Activated CD4-positive, alpha-beta T cell treated with anti-CD3 and anti-CD28 coated beads, Interleukin-2, amount 50 U/mL, for 4 hours (primary cell): Measurements from ENCODE around the gene FAM174B.
"Not testable (repeated sequence)": the region's sequence is repeated elsewhere in the genome, so short reads cannot be mapped to it uniquely, and the experiment has no call there.

Source experiments
- DNase-seq, 2 experiments: peaks; one replicate each; pipeline ENCODE4 v3.0.0-alpha.2; 2020

FAM174B gene

DNA sequence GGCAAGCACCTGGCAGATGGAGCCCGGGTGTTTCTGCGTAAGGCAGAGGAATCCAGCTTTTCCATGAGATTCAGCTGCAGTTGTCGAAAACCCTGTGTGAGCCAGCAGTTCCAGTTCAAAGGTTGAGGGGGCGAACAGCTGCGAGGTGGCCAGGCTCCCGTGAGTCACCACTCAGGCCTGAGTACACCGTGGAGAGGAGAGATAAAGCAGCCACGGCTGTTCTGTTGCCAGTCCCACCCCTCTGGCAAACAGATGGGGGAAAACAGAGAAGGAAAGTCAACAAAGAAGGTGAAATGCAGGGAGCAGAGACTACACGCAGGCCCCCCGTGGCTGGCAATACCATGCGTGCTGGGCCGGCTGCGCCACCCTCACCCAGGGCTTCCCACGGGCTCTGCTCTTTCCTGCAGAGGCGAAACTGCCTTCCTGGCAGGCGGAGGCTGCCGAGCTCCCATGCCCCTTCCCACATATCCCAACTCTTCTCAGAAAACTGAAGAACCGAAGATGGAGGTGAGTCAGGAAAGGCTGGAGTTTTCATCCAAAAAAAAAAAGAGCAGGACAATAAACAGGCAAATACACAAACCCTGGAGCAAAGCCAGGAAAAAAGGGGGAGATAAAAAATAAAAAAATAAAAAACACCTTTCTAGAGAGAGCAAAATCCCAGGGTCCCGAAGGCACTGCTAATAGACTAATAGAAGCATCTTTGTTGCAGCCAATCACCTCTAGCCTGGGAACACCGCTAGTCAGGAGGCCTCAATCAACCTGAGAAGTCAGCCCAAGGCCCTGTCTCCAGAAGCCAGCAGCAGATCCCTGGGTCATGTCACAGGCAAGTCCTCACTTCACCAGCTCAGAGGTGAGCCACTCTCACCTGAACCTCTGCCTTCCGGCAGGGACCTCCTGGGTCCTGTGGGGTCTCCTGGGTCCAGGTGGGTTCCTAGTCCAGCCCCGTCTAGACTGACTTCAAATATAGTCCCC, 37.7 kb downstream of the FAM174B start:
- DNase-seq = no peak

DNA sequence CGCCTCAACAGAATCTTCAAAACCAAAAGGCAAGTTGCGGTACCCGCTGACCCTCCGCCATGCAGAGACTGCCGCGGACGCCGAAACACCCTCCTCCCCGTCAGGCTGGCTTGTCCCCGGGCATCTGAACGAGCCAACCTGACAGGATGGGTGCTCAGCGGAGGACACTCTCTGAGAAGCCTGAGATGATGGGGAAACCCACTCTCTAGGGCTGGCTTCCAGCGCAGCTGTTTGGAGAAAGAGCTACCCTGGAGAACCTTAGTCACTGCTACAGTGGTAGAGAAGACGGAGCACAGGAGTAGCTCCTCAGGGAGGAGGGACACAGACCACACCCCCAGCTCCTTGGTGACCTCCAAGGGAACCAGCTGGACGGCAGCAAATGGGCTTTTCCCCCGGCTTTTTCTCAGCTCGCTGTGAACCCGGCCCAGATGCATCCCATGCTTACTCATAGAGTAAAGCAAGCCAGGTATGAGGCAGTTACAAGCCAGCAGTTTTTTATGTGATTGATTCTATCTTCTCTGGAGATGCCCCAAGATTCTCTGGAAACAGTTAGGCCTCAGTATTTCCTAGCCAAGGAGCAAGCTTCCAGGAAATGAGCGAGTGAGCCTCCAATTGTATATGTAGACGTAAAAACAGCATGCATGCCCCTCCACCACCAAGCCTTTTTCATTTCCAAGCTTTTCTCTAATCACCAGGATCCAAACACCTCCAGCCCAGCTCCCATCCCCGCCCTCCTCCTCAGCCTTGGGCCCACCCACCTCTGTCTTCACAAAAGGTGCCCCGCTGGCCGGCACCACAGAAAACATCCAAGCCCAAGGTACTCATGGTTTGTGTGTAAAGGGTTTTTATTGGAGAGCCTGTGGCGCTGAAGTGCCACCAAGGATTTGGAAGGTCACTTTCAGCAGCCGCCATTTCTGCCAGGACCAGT, 38.7 kb downstream of the FAM174B start:
- no peak for DNase-seq

DNA sequence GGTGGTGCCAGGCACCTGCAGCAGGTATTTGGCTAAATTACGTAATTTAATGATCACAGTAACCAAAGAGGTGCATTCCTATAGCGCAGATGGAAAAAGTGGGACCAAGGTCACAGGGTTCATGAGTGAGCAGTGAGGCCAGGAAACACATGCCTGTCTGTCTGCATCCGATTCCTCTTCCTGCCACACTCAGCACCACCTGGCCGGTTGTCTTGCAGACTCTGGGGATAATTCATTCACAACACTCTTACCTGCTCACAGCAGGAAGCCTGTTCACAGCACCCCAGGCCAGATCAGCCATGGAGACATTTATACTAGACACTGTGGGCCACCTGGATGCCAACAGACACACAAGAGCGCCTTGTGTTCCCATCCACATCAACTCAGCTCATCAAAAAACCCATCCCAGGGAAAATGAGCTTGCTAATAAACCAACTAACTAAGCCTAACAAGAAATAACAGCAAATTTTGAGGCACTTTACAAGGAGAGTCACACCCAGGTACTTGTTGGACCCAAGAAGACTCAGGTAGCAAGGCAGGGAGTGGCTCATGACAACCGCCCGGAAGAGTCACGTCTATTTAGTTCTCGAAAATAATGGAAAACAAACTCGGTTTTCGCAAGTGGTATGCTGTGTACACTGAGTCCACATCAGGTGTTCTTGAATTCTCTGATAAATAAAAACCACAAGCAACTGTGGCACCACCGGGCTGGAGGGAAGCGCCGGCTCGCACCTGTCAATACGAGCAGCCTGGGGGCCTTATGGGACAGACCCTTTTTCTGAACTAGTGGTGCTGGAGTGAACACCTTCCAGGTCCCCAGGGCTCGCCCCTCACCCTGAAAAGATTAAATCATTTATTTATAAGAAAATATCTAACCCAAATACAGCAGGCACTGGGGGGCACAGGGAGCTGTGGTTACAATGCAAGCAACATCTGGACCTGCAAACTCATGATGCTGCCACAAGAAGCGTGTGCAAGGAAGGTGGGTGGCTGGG, 40.5 kb downstream of the FAM174B start:
- DNase-seq = no peak

DNA sequence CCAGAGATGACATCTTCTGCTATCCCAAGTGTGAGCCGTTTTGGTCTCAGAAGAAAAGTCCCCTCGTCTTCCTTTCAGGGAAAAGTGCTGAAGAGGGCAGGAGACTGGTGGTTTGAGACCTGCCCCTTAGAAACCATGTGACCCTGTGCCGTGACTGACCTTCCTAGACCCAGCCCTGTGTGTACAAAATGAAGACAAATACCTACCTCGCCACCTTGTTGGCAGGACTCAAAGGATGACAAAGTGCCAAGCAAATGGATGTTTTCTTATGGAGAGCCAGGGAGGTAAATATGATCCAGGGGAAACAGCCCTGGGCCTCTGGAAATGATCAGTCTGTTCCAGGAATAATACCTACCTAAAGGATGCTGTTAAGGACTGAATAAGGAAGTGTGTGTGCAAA, 41.3 kb downstream of the FAM174B start:
- no peak for DNase-seq

DNA sequence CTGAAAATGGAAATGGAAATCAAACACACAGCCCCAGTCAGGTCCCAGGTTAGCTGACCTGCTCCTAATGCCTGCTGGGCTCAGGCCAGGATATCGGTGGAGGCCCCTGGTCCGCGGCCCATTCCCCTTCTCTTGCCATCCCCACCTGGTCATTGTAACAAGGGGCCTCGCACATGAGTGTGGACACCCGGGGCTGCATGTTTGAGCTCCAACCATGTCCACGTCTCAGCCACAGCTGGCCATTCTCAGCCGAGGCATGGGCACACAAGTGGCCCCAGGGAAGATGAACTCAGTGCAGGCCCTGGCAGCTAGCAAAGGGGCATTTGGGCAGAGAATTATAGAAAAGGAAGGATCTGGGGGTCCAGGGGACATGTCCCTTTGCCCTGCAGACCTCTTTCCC, 41.7 kb downstream of the FAM174B start:
- DNase-seq = no peak

DNA sequence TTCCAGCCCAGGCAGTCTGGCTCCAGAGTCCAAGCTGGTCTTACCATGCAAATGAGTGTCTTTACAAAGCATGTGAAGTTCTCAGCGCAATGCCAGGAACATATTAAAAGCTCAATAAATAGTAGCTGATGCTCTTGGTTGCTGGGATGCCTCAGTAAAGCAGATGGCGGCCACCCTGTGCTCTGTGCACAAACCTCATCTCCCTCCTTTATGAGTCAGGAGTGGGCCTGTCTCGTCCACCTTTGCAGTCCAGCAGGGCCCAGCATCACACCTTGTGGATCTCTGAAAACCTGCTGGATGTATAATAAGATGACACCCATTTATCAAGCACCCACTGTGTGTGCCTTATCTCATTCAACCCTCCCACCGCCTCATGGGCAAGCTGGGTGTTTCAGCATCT, 42.7 kb downstream of the FAM174B start:
- no peak for DNase-seq

DNA sequence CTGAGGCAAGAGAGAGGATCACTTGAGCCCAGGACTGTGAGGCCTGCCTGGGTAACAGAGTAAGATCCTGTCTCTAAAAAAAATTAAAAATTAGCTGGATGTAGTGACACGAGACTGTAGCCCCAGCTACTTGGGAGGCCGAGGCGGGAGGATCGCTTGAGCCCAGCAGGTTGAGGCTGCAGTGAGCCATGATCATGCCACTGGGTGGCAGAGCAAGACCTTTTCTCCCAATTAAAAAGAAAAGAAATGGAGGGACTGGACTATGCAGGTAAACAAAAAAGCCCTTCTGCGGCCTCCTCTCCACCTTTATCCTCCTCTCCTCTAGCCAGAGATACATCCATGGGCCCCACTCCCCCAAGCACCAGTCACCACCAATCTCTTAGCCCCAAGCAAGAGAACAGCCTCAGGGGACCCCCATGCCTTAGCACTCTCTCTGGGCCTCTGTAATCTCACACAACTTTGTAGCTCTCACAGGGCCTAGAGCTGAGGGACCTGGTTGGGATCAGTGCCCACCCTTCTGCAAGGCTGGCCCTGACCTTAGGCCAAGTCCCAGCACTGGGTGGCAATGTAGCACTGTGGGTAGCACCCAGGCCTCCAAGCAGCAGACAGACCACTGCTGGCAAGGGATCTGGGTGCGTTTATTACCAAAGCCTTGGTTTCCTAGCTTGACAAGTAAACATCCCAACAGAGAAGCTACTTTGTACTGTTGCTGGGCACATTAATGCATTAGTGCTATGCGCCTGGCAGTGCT, 43.4 kb downstream of the FAM174B start:
- DNase-seq = no peak

DNA sequence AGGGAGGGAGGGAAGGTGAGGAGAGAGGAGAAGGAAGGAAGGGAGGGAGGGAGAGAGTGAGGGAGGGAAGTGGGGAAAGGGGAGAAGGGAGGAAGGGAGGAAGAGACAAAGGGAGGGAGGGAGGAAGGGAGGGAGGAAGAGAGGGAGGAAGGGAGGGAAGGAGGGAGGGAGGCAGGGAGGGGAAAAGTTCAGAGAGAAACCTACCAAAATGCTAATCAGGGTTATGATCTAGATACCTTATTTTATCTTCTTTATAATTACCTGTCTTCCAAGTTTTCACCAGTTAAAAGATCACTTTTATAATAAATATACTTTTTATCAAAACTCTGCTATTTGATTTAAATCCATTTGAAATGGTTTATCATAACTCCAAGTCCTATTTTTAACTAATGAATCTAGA, 44.4 kb downstream of the FAM174B start:
- no peak for DNase-seq

DNA sequence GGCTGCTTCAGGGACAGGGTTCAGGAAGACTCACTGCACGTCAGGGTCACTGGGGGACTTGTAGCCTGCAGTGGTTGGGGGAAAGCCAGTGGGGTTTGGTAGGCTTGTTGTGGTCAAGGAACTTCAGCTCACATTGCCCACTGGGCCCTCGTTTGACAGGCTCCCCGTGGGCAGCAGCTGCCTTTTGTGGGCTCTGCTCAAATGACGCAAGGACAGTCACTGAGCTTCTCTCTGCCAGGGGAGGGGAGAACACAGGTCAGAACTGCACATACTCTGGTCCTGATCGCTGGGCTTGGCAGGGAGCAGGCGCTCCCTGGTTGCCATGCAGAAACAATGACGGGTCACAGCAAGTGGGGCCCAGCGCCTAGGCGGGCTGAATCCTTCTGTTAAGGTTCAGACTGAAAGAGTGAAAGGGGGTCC, 45.5 kb downstream of the FAM174B start:
- no peak for DNase-seq

- DNase-seq = no peak
These were observed 46.5 kb downstream of the FAM174B start for GRCh38 chr15:92608866-92609700.

DNA sequence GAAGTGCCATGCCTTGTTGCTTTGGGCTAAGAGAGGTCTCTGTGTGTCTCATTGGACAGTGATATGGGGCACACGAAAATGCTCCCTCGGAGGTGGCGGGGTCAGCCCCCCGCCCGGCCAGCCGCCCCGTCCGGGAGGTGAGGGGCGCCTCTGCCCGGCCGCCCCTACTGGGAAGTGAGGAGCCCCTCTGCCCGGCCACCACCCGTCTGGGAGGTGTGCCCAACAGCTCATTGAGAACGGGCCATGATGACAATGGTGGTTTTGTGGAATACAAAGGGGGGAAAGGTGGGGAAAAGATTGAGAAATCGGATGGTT, 48.8 kb downstream of the FAM174B start:
- DNase-seq = not testable (repeated sequence)

DNA sequence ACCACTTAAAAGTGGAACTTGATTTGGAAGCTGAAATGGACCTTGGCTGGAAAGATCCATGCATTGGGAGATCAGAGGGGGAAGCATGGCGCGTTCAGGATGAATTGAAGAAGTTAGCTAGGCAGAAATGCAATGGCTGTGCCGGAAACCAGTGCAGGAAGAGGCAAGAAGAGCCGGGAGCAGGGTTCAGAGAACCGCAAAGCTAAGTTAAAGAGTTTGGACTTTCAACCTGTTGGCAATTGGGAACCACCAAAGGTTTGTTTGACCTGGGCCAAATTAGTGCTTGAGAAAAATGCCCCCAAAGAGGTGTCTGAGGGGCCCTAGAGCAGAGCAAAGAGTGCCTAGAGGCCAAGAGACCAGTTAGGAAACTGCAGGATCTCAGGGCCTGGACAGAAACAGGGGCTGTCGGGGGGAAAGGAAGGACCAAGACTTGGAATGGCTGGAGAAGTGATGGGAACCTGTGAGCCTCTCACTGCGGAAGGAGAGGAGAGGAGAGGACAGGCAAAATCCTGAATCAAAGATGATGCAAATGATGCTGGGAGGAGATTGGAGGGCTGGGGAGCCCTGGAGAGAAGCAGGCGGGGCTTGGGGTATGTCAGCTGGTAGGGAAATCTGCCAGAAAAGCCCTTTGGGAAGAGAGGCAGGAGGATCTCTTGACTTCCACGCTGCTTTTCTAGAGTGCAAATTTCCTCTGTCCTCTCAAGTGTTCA, 49.3 kb downstream of the FAM174B start:
- DNase-seq = no peak

- DNase-seq = no peak
These were observed 50.2 kb downstream of the FAM174B start for GRCh38 chr15:92605225-92605944.

DNA sequence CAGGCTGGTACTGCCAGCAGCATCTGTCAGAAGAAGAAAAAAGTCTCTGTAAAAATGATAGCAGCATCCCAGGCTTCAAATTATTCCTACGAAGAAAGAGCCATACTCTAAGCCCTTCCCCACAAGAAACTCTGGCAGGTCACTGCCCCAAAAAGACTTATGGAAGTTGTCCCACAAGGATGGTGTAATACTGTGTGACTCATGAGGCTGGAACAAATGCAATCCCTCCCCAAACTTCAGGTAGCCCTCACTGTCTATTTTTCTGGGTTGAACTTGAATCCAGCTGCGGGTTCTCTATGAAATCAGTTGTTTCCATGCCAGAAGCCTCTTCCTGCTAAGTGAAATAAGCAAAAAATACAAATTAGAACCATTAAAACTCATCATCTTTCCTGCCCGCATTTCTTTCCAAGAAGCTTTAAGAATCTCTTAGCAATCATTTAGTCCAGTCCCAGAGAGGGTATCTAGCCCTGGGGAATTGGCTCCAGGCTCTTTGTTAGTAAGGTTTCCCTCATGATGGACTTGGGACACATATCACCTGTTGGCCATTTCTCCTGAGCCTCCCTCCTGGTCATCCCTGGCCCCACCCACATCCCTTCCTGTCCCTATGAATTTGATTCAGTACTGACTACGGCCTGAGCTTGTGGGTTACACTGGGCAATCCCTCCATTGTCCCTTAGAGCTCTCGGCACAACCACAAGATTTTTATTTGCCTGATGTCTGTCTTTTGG, 51.7 kb downstream of the FAM174B start:
- no peak for DNase-seq

DNA sequence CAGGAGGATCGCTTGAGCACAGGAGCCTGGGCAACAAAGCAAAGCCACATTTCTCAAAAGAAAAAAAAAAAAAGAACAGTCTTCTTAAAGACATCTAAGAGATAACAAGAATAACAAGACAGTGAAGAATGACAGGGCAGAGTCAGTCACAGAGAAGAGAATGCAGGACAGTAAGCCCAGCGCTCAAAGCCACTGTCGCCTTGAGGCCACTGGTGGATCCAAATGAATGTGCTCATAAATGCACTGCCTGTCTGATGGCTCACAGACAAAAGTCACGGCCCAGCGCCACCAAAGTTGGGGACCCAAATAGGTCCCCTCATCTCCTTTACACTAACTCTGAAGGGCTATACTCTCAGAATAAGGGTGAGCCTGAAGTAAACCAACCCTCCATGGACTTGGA, 52.3 kb downstream of the FAM174B start:
- no peak for DNase-seq

DNA sequence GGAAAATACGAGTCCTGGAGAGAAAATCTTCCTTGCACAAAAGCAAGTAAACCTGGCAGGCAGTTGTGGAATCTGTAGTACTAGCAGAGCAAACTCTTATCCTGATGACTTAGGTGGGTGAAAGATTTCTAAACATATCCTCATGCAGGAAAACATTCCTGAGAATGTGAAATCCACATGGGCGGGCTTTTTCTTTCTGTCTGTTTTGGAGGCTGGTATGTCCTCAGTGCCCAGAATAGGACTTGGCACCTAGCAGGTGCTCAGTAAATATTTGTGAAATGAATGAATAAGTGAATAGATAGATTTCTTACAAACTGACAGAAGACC, 53.3 kb downstream of the FAM174B start:
- no peak for DNase-seq

GRCh38 chr15:92601592-92602266, 53.8 kb downstream of the FAM174B start:
- DNase-seq = no peak

DNA sequence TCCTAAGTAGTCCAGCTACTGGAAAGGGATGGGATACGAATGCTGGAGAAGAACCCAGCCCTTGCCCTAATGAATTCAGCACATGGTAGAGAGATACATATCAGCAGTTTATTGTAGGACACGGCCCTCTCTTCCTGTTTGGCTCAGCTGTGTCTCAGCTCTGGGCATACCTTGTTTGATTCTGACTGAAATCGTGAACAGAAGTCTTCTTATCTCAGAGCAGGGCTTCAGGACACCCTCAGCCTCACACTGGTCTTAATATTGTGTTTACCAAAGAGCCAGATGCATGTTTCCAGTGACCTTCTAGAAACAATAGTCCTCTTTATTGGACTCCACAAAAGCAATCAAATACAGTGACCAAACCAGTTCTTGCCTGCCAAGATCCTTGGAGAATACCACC, 54.7 kb downstream of the FAM174B start:
- DNase-seq = no peak
